GM12878 (cell line): ENCODE results near the gene GABRB1.

Experiments
- EP300 ChIP-seq, 2 experiments: fragments of 150-350 bp in 1 of 2; IDR thresholded peaks; 2 replicates each; pipeline ENCODE4 v1.6.1; 2011 to 2012; ENCODE audit warnings: low read depth in 2 of 2, low read length in 2 of 2, borderline replicate concordance in 1 of 2, improper control_type of control experiment in 1 of 2, inconsistent platforms in 1 of 2; ENCODE audit not compliant: control insufficient read depth in 1 of 2
- NR2C2 ChIP-seq: IDR thresholded peaks from 2 replicates; pipeline ENCODE4 v1.6.1; 2011; ENCODE audit warnings: borderline replicate concordance, low read depth; ENCODE audit not compliant: control insufficient read depth, insufficient read length
- POLR2A ChIP-seq: IDR thresholded peaks from 2 replicates; pipeline ENCODE4 v1.6.1; 2011; ENCODE audit warnings: low read depth, mild to moderate bottlenecking, low read length
- SP1 ChIP-seq: IDR thresholded peaks from one replicate; pipeline ENCODE4 v1.6.1; 2011; ENCODE audit warnings: low read depth, low read length
- TARDBP ChIP-seq: IDR thresholded peaks from 2 replicates; pipeline ENCODE4 v1.6.1; 2016; ENCODE audit warnings: borderline replicate concordance
- YY1 ChIP-seq: IDR thresholded peaks from 2 replicates; pipeline ENCODE4 v1.6.1; 2011; ENCODE audit warnings: low read depth, mild to moderate bottlenecking, low read length
- ZBED1 ChIP-seq: IDR thresholded peaks from 2 replicates; pipeline ENCODE4 v1.6.1; 2016; ENCODE audit warnings: borderline replicate concordance
- TF ChIP-seq, protein P1 (sequence below): fragments of 450-650 bp; IDR thresholded peaks from 2 replicates; pipeline ENCODE4 v1.6.1; 2017; ENCODE audit warnings: mild to moderate bottlenecking, low read depth, inconsistent platforms; ENCODE audit not compliant: poor library complexity, severe bottlenecking
- TF ChIP-seq, protein P2 (sequence below): IDR thresholded peaks from 2 replicates; pipeline ENCODE4 v1.6.1; 2011; ENCODE audit warnings: low read depth, low read length, improper control_type of control experiment, borderline replicate concordance
- TF ChIP-seq, protein P3 (sequence below): fragments of 450-650 bp; IDR thresholded peaks from 2 replicates; pipeline ENCODE4 v1.6.1; 2018; ENCODE audit warnings: mild to moderate bottlenecking, low read depth, moderate library complexity; ENCODE audit not compliant: partially characterized antibody
- TF ChIP-seq, protein P4 (sequence below), 3 experiments: IDR thresholded peaks in 2 of 3; conservative IDR thresholded peaks in 1 of 3; 2 replicates each; pipeline ENCODE4 v1.5.1; 2011; ENCODE audit warnings: low read depth in 3 of 3, low read length in 3 of 3, mild to moderate bottlenecking in 3 of 3, control low read depth in 2 of 3, moderate library complexity in 2 of 3, inconsistent platforms in 1 of 3, mixed read lengths in 1 of 3; ENCODE audit not compliant: control insufficient read depth in 2 of 3, insufficient read depth in 1 of 3; ENCODE audit errors: extremely low read depth in 1 of 3

DNA sequence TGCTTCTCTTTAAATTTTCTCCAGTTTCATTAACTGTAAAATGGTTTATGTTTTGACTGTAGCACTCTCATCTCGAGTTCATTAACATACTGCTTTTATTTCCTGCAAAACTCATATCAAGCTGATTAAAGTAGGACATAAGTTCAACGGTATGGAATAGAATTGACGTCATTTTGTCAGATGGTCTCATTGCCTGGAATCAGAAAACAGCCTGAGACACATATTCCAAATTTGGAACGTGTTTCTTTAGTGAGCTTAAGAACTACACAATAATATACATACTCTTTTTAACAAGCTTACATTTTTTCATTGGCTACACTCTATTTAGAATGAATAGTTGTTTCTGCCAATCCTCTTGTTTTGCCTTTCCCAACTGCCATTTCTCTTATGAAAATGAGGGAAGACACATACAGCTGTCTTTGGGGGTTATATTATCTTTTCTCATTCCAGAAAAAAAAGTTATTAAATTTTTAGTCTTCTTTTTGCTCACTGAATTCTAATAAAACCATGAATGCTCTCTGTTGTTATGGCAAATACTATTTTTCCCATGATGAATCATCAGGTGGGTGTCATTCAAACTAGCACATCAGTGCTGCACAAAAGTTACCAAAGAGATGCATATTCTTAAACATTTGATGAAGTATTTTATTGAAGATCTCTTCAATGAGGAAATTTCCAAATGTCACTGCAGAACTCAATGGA, 162.8 kb downstream of the GABRB1 start:
- TF ChIP-seq YY1 = no peak
- TF ChIP-seq, protein P1, sequence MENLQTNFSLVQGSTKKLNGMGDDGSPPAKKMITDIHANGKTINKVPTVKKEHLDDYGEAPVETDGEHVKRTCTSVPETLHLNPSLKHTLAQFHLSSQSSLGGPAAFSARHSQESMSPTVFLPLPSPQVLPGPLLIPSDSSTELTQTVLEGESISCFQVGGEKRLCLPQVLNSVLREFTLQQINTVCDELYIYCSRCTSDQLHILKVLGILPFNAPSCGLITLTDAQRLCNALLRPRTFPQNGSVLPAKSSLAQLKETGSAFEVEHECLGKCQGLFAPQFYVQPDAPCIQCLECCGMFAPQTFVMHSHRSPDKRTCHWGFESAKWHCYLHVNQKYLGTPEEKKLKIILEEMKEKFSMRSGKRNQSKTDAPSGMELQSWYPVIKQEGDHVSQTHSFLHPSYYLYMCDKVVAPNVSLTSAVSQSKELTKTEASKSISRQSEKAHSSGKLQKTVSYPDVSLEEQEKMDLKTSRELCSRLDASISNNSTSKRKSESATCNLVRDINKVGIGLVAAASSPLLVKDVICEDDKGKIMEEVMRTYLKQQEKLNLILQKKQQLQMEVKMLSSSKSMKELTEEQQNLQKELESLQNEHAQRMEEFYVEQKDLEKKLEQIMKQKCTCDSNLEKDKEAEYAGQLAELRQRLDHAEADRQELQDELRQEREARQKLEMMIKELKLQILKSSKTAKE = no peak
- TF ChIP-seq, protein P2, sequence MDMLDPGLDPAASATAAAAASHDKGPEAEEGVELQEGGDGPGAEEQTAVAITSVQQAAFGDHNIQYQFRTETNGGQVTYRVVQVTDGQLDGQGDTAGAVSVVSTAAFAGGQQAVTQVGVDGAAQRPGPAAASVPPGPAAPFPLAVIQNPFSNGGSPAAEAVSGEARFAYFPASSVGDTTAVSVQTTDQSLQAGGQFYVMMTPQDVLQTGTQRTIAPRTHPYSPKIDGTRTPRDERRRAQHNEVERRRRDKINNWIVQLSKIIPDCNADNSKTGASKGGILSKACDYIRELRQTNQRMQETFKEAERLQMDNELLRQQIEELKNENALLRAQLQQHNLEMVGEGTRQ = no peak
- no peak for TF ChIP-seq NR2C2
- TF ChIP-seq, protein P3, sequence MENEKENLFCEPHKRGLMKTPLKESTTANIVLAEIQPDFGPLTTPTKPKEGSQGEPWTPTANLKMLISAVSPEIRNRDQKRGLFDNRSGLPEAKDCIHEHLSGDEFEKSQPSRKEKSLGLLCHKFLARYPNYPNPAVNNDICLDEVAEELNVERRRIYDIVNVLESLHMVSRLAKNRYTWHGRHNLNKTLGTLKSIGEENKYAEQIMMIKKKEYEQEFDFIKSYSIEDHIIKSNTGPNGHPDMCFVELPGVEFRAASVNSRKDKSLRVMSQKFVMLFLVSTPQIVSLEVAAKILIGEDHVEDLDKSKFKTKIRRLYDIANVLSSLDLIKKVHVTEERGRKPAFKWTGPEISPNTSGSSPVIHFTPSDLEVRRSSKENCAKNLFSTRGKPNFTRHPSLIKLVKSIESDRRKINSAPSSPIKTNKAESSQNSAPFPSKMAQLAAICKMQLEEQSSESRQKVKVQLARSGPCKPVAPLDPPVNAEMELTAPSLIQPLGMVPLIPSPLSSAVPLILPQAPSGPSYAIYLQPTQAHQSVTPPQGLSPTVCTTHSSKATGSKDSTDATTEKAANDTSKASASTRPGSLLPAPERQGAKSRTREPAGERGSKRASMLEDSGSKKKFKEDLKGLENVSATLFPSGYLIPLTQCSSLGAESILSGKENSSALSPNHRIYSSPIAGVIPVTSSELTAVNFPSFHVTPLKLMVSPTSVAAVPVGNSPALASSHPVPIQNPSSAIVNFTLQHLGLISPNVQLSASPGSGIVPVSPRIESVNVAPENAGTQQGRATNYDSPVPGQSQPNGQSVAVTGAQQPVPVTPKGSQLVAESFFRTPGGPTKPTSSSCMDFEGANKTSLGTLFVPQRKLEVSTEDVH = no peak
- TF ChIP-seq, protein P4, sequence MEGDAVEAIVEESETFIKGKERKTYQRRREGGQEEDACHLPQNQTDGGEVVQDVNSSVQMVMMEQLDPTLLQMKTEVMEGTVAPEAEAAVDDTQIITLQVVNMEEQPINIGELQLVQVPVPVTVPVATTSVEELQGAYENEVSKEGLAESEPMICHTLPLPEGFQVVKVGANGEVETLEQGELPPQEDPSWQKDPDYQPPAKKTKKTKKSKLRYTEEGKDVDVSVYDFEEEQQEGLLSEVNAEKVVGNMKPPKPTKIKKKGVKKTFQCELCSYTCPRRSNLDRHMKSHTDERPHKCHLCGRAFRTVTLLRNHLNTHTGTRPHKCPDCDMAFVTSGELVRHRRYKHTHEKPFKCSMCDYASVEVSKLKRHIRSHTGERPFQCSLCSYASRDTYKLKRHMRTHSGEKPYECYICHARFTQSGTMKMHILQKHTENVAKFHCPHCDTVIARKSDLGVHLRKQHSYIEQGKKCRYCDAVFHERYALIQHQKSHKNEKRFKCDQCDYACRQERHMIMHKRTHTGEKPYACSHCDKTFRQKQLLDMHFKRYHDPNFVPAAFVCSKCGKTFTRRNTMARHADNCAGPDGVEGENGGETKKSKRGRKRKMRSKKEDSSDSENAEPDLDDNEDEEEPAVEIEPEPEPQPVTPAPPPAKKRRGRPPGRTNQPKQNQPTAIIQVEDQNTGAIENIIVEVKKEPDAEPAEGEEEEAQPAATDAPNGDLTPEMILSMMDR (IDR thresholded peaks at IDR 0.05 in 2 of 3, conservative IDR thresholded peaks at IDR 0.05 in 1 of 3; ENCODE audit: control insufficient read depth in 2 of 3, extremely low read depth in 1 of 3, insufficient read depth in 1 of 3, low read depth in 3 of 3, low read length in 3 of 3) = no peak
- TF ChIP-seq TARDBP = no peak
- TF ChIP-seq POLR2A = no peak
- no peak for TF ChIP-seq ZBED1
- no peak for TF ChIP-seq EP300 (IDR thresholded peaks at IDR 0.05; ENCODE audit: borderline replicate concordance in 1 of 2, control insufficient read depth in 1 of 2, low read depth in 2 of 2, low read length in 2 of 2)
- TF ChIP-seq SP1 = no peak
